DMS 273 treated with DMSO at 0.1 percent for 48 hours (cell line): ENCODE data around the gene CES4A.
"Not testable (repeated sequence)": the region's sequence is repeated elsewhere in the genome, so short reads cannot be mapped to it uniquely, and the experiment has no call there.

Experiments used
- DNase-seq: peaks from one replicate; lab custom pipeline; 2025; lab: John Stamatoyannopoulos, UW

CES4A gene

DNA sequence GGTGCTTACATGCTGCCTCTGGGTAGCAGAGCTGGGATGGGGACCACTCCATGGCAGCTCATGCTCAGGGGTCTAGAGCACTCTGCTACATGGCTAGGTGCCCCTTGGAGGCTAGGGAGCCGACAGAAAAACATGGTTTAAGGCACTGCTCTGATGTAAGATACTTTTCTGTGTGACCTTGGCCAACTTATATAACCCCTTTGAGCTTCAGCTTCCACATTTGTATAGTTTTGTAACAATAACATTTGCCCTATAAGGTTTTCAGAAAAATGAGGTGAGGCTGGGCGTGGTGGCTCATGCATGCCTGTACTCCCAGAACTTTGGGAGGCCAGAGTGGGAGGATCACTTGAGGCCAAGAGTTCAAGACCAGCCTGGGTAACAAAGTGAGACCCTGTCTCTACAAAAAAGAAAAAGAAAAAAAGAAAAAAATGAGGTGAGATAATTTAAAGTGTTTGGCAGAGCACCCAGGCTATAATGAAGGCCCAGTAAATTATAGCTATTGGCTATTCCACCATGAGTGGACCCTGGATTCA lies 3.2 kb downstream of the CES4A start:
- DNase-seq: no peak

DNA sequence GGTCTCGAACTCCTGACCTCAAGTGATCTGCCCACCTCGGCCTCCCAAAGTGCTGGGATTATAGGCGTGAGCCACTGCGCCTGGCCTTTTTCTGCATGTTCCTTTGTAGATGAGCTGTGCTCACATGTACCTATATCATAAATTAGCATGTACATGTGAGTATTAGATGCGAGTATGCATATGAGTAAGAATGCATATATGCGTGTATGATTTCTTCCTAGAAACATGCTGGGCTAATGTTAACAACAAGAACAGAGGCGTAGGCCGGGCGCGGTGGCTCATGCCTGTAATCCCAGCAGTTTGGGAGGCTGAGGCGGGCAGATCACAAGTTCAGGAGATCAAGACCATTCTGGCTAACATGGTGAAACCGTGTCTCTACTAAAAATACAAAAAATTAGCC lies 5.2 kb downstream of the CES4A start:
- not testable (repeated sequence) for DNase-seq

DNA sequence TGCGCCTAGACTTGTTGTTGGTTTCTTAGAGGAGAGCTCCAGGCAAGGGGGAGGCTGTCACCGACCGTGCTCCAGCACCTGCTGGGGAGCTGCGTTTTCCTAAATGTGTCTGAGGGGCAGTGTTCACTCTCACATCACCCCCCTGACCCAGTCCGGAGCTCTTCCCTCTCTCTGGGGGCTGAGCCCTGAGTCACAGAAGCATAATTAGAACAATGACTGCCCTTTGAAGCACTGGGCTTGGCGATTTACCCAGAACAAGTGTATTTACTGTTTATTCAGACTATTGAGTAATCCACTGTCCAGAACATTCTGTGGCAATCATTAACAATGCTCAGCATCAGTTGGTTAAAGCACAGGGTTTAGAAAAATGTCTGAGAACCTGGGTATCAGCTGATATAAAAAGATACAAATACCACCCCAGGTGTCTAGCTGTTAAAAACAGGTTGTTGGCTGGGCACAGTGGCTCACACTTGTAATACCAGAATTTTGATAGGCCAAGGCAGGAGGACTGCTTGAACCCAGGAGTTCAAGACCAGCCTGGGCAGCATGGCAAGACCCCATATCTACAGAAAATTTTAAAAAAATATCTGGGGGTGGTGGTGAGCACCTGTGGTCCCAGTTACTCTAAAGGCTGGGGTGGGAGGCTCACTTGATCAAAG lies 8.1 kb downstream of the CES4A start:
- DNase-seq: no peak

DNA sequence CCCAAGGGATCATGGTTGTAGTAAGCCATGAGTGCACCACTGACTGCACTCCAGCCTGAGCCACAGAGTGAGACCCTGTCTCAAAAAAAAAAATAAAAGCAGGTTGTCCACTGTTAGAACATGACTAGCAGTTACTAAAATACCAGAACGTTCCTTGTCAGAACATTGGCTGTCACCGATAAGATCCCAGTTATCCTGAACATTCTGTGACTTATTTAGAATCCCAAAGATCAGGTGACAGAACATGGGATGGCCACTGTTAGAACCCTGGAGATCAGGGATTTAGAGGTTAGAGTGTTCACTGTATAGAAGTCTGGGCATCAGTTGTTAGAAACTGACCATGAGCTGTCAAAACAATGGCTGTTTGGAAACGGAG lies 8.6 kb downstream of the CES4A start:
- no peak for DNase-seq

DNA sequence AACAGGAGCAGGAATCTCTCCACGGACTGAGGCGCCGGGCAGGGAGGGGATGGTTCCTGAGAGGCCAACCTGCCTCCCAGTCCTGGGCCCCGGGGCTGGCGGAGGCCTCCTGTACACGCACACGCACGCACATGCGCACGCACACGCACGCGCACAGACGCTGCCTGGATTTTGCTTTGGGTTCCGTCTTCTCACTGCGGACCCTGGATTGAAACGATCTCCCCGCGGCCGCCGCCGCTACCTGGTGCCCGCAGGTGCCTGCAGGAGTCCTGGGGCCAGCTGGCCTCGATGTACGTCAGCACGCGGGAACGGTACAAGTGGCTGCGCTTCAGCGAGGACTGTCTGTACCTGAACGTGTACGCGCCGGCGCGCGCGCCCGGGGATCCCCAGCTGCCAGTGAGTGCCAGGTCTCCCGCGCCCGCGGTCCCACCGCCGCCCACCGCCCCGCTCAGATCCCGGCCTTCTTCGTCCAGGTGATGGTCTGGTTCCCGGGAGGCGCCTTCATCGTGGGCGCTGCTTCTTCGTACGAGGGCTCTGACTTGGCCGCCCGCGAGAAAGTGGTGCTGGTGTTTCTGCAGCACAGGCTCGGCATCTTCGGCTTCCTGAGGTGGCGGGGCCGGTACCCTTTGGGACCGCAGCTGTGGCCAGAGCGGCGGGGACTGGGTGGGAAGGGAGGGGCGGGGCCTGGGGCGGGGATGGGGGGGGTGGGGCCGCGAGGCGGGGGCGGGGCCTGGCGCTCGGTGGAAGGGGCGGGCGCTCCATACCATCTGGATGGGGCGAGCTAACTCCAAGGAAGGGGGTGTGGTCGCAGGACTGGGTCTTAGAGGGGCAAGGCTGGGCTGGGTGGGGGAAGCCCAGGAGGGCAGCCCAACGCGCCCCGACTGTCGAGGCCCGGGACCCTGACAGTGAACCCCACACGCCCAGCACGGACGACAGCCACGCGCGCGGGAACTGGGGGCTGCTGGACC lies 12.3 kb downstream of the CES4A start:
- no peak for DNase-seq

DNA sequence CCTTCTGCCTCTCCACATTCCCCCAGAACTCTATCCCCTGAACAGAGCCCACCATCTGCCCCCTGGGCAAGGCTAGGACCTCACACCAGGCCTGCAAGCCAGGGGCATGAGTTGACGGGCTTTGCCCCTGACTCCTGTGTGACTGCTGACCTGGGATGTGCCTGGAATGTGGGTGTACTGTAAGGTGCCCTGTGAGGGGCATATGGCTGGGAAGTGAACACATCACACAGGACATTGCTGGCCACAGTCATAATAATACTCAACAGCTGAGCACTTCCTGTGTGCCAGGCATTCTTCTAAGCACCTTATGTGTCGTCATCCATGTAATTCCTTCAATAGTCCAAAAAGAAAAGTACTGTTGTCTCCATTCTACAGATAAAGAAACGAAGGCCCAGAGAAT lies 13.3 kb downstream of the CES4A start:
- no peak for DNase-seq

DNA sequence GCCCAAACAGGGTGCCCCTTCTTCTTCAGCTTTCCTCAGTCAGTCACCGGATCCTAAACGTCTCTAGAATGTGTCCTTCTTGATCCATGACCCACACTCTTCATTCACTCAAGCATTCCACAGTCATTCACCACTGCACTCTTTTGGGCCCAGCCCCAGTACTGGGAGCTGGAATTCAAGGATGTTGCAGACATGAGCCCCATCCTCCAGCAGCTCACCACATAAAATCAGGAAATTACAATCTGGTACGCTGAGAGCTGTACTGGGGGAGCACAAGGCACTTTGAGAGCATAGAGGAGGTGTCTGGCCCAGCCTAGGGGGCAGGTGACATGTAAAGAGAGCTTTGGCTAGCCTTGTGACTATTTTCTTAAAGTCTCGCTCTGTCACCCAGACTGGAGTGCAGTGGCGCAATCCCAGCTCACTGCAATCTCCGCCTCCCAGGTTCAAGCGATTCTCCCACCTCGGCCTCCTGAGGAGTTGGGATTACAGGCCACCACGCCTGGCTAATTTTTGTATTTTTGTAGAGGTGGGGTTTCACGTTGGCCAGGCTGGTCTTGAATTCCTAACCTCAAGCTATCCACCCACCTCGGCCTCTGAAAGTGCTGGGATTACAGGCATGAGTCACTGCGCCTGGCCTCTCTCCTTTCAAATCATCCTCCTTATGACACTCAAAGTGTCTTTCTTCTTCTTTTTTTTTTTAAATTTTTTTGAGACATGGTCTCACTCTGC lies 18.7 kb downstream of the CES4A start:
- DNase-seq: no peak

DNA sequence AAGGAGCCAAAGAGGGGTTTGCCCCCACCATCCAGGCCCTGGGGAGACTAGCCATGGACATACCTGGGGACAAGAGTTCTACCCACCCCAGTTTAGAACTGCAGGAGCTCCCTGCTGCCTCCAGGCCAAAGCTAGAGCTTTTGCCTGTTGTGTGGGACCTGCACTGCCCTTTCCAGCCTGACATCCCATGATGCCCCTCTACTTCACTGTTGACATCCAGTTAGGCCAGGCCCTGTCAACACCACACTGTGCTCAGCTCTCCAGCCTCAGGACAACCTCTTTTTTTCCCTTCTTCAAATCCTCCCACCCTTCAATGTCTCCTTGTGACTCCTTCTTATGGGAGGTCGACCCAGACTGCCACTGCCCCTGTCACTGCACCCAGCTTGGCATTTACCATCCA lies 20.8 kb downstream of the CES4A start:
- DNase-seq: no peak

DNA sequence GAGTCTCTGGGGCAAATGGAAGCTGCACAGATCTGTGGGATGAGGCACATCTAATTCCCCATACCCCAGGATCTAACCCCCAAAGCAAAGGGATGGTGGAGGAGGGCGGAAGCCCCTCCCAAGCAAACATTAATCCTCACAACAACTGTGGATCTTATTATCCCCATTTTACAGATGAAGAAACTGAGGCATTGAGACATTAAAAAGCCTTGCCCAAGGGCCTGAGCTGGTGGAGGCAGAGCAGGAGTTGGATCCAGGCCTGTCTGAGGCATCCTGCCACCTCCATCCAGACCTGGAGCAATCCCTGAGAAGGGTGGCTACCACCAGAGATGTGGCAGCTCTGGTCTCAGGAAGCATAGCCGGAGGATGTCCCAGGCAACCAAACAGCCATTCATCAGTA lies 22.9 kb downstream of the CES4A start:
- no peak for DNase-seq

DNA sequence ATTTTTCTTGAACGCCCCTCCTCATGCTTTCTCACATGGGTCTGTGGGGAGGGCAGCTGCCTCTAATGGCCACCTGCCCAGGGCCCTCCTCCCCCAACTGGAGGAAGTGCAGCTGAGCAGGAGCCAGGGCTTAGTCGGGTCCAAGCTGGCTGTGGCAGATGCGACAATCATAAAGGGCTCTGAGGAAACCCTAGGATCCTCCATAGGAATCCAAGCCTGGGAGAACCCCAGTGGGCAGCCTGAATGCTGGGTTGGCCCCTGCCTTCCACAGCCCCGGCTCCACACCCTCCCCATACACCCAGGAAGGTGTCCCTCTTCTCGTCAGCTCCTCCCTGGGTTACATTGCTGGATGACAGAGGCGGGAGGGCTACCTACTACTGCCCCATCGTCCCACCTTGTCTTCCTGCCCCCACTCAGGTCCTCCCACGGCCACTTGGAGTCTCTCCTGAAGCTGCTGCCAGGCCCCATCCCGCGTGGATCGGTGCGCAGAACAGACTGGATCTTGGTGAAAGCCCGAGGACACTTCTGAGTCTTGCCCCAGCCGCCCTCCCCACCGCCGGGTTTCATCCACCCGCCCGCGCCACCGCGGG lies 24.9 kb downstream of the CES4A start:
- DNase-seq: no peak

DNA sequence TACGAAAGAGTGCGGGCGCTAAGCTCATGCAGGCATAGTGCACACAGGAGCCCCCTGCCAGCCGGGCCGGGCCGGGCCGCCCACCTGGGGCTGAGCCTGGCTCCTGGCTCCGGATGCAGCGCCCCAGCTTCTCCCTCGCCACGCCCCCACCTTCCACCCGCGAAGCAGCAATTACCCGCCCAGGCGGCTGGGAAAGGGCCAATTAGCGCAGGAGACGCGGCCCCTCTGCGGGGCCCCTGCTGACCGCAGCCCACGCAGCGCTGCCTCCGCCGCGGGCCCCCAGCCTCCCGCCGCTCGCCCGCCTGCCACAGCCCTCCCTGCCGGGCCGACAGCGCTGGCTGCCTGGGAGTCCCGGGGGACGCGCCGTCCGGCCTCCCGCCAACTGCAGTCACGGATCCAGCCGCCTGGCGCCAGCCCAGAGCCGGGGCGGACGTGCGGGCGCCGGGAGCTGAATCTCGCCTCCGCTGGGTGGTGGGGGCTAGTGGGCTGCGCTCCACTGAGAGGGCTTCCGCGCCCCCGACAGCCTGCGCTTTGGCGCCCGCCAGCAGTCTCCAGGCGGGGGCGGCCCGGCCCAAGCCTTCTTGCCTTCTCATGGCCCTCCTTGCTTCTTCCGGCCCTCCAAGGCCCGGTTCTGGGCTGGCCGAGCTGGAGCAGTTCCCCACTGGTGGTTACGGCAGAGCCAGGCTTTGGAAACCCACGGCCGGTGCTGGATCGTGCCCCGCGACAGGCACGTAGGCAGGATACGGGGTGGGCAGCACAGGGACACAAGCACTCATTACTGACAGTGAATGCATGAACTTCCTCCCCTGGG lies 25.6 kb downstream of the CES4A start:
- peak; percentile 43 for DNase-seq

DNA sequence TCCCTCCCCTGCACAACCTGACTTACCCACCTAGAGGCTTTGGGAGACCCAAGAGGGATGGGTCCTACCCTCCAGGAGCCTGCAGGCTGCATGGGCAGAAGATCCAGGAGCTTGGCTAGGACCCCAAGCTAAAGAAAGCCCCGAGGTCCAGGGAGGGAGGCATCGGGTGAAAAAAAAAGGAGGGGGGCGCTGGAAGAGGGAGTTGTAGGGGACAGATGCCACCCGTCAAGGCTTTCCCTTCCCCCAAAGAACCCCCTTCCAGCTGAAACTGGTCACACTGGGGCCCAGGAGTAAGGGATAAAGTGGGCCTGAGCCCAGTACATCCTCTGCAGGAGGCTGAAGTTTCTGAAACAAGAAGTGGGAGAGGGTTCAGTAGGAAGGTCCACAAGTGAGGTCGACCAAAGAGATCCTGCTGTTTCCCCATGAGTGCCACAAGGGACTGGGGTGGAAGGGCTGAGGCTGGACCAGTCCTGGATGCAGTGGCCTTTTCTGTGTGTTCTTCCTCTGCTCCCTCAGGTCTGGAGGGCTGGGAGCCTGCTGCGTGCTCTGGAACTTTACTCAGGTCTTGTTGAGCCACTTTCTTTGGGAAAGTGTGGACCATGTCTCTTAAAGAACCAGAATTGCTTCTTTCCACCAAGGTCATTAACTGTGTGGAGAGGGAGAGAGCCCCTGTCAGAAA lies 26.4 kb downstream of the CES4A start:
- no peak for DNase-seq

DNA sequence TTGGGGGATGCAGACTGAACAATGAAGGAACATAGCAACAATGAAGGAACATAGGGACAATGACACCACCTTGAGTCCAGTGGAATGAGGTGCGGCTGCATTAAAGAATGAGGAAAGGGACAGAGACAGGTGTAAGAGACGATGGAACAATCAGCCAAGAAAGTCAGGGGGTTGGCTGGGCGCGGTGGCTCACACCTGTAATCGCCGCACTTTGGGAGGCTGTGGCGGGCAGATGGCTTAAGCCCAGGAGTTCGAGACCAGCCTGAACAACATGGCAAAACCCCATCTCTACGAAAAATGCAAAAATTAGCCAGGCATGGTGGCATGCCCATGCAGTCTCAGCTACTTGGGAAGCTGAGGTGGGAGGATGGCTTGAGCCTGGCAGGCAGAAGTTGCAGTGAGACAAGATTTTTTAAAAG lies 26.9 kb downstream of the CES4A start:
- DNase-seq: no peak

DNA sequence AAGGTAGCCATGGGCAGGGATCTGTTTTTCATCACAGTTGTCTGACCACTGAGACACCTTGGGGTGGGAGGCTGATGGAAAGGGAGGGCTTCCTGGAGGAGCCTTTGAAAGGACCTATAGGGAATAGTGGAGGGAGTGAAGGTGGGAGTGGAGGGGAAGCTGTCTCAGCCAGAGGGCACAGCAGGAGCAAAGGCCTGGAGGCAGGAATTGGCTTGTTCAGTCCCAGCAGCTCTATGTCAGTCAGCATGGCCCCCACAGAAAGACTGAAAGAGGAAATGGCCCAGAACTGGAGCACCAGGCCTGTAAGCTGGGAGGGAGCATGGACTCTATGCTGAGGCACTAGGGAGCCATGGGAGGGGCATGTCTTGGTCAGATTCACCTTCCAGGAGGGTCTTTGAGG lies 27.8 kb downstream of the CES4A start:
- DNase-seq: no peak

DNA sequence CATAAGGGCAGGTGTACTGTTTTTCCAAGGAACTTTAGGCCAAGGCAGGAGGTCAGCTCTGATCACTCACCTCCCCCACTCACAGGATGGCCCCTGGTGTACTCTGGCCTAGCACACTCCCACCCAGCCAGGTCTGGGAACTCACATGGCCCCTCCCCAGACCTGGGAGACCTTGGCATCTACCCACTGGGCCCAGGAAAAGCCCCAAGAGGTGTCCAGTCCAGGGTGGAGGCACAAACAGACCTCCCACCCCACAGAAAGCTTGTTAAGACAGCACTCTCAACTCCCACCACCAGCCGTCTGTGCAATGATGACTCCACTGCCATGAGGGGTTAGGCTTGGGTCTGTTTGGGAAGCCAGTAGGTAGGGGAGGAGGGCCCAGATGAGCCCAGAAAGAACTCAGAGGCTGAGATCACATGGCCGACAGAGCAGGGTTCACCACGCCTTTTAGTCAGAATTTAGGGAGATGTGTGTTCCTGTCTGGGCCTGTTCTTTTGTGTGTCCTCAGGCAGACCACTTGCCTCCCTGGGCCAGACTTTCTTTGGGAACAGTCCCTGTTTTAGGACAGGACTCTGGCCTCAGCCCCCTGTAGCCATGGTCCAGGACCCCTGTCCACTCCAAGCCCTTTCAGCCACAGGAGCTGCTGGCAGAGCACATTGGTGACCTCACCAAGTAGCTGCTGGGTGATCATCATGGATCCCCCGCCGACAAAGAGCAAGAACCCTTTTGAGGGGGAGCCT lies 28.5 kb downstream of the CES4A start:
- DNase-seq: no peak

DNA sequence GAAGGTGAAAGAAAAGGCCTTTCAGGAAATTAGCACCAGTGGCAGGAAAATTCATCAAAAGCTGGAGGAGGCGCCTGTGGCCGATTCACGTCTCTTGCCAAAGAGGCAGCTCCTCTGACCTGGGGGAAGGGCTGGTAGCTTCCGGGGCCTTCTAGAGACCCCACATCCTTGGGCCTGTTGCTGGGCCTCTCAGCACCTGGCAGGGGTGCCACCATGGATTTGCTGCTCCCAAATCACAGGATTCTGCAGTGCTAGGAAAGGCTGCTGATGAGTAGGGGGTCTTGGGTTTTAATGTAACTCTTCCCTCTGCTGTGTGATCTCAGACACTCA lies 29.0 kb downstream of the CES4A start:
- DNase-seq: no peak

DNA sequence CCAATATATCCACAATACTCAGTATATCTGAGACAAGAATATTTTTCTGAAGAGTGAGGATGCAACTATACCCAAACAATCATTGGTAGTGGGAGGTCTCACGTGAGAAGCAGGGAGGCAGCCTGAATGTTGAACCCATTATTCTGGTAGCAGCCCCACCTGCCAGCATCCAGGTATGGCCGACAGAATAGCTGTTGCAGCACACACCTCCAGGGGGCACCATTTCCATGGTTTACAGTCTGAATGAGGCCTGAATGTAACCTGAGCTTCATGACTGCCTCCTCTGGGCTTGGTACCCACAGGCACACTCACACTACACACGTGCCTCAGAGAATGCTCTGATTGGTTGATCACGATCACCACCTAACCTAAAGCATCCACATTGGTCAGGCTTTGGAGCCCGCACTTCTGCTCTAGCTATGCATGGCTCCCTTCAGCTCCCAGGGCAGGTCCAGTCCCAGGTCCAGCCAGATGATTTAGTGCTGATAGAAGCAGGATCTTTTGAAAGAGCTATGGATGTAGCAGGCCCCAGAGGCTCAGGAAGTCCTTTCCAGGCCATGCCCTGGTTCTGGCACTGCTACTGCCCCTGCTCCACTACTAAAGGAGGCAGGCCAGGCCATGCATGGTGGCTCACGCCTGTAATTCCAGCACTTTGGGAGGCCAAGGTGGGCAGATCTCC lies 29.6 kb downstream of the CES4A start:
- peak; percentile 91 for DNase-seq

DNA sequence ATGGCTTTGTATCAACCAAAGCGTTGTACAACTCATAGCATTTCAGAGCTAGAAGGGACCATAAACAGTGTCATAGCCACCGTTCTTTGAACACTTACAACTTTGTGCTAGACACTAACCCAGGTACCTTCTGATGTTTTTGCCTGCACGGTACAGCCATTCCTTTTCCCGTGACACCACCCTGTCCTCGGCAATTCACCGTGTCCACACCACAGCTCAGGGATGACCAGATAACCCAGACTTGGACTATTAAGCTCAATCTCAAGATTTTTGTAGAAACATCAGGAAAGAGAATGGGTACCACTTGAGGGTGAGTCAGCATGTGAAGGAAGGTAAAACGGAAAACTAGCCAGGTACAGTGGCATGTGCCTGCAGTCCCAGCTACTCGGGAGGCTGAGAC lies 30.8 kb downstream of the CES4A start:
- DNase-seq: no peak

DNA sequence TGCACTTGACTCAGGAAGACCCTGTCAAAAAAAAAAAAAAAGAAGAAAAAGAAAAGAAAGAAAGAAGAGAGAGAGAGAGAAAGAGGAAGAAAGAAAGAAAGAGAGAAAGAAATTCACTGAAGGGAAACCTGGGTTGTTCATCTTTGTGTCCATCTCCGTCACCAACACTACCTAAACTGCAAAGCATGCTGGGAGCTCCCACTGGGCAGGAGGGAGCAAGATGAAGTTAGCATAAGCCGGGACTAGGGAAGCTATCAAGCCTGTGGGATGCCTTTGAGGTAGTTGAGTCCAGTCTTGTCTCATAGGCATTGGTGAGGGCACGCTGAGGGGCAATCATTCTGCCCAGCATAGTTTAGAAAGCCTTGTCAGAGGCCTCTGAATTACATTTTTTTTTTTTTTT lies 32.9 kb downstream of the CES4A start:
- DNase-seq: no peak
